Measurements from ENCODE around the gene HOXB4.

Gene HOXB4

DNA sequence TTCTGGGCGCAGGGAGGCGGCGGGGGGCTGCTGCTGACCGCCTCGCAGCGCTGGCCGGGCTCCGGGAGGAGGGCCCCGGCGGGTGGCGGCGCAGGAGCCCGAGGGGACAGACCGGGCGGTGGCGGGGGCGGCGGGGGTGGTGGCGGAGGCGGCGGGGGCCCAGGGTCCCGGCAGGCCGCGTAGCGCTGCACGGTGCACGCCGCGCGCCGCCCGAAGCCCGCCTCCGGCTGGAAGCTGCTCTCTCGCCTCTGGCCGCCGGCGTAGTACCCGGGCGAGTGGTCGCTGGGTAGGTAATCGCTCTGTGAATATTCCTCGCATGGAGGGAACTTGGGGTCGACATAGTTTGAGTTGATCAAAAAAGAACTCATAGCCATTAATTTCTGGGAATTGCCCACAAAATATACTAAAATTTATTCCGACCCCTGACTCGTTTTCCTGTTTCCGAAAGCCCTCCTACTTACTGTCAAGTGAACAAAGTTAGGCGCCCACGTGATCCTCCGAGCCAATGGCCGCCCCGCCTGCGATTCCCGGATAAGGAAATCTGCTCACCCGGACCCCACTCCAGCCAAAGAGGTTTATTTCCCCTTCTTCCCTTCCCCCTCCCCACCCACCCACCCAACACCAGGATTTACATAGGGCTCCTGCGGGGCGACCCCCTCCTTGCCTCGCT, at the start of gene HOXB4:
Gene HOXB4 (minus strand): TSS at position 405 of the 670 bp plus-strand sequence. CDS start 31 bp downstream, at position 374.
- DNase-seq (ENCODE audit: low spot score), result no peak

DNA sequence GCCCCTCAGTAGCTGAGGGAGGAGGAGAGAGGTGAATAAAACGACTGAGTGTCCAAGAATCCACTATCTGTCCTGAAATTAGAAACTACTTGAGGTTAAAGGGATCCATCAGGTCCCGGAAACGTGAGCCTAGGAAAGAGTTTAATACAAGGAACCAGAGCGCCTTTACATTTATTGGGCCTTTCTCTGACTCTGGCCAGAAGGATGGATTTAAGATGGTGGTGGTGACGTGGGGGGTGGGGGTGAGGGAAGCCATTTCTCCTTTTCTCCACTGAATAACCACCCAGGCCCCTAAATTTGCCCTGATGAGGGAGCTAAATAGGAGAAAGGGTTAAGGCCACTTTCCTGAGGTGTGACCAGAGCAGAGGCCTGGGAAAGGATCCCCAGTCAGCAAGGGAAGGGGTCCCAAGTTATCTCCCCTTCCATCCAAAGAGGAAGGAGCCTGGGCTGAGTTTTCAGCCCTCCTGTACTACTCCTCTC, 49.0 kb upstream of the HOXB4 start:
- DNase-seq (ENCODE audit: low spot score), result no peak

- DNase-seq (ENCODE audit: low spot score), result no peak
Measured at GRCh38 chr17:48626245-48627117, 48.3 kb upstream of the HOXB4 start, which contains the start of gene HOXB9. Gene HOXB9, minus strand, starts transcription at chr17:48626358. Its CDS starts 89 bp downstream, at chr17:48626269.

- DNase-seq (ENCODE audit: low spot score), result no peak
Measured at GRCh38 chr17:48625495-48626244, 47.5 kb upstream of the HOXB4 start.

DNA sequence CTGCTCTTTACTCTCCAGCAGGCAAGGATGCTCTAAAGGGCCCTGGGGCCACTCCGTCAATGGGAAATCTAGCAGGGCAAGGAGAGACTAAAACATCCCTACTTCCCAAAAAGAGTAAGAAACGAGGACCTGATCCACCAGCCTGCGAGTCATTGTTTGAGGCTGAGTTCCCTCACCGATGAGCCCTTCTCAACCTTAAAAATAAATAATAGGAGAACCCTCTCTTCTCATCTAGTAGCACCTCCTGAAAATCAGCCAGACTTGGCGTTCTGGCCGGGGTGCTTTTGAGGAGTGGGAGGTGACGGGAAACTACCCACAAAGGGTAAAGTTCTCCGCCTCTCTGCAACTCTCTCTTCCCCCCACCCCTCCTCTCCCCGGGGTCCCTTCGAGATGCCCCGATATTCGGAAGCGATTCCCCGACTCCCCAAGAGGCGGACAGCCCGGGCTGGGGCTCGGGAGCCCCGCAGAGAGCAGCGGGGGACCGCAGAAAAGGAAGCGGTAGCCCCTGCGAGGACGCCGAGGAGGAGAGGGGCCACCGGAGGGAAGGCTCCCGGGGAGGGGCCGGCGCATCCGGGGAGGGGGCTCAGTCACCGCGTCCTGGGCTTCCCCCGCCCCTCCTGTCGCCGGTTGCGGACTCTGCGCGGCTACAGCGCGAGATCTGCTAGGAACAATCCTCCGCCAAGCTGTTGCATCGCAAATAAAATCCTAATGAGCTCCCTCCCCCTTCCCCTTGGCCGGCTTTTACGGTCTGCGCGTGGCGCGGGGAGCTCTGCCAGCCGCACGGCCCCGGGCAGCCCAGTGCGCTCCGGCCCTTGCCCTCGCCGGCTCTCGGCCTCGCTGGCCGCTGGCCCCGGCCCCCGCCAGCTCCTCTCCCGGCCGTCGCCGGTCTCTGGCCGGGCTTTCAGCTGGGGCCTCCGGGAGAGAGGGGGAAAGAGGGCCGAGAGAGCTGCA, 46.7 kb upstream of the HOXB4 start:
- no peak for DNase-seq (ENCODE audit: low spot score)

DNA sequence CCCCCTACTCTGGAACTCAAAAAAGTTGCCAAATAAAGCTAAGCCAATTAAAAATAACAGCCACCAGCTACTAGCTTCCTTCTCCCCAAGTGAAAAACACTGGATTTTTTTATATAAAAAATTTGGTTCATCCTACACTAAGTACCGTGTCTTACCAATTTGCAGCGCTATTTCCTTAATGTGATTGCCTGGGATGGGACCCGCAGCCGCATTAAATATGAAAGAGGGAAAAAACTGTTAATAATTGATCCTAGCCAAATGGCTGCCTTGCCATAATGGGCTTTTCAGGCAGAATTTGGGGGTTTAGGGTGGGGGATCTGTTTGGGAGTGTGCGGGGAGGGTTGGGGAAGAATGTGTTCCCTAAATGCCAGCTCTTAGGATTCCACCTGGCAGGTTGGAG, 46.0 kb upstream of the HOXB4 start:
- no peak for DNase-seq (ENCODE audit: low spot score)

DNA sequence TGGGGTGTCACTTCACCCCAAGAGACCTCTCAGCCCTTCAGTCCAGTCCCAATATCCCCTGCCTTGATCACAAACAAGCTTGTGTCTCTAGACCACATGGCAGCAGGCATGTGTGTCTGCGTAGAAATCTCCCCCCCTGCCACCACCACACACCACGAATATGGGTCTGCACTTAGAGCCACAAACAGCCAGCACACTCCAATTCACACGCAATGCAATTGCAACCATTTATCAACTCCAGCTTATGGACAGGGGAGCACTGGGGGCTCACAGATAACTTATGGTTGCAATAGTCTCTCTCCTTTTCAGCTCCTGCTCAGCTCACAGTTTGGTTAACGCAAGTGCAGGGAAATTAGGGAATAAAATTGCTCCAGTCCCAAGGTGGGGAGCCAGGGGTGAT, 45.4 kb upstream of the HOXB4 start:
- DNase-seq (ENCODE audit: low spot score), result no peak

GRCh38 chr17:48622857-48623256, 44.7 kb upstream of the HOXB4 start:
- no peak for DNase-seq (ENCODE audit: low spot score)

GRCh38 chr17:48621410-48622392, 43.6 kb upstream of the HOXB4 start:
- no peak for DNase-seq (ENCODE audit: low spot score)

GRCh38 chr17:48620461-48621139, 42.5 kb upstream of the HOXB4 start:
- no peak for DNase-seq (ENCODE audit: low spot score)

- DNase-seq (ENCODE audit: low spot score), result no peak
Measured at GRCh38 chr17:48619826-48620449, 41.8 kb upstream of the HOXB4 start.

DNA sequence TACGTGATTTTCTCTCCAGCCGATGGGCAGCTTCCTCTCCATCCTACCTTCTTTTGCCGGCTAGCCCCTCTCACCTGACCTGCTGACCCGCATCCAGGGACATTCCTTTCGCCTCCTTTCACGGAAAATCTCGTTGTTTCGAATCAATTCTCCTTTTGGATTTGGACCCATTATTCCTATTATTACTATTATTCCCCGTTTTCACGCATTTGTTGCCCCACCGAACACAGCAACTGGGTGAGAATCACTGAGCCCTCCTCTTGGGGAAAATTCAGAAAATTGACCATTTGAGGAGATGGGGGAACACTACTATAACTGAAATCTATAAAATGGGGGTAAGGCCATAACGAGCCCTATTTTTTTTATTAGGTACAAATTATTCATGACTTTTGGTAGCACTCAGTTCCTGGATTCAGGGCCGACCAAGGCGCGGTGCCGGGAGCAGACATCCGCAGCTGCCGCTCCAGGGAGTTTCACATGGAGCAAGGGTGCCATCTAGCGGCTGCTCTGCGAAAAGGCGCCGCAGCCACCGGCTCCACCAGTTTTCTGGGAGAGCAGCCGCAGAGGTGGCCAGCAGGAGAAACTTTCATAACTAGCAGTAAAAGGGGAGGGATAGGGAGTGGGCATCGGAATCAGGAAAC, 40.2 kb upstream of the HOXB4 start:
- peak; percentile 86 for DNase-seq (ENCODE audit: low spot score)

DNA sequence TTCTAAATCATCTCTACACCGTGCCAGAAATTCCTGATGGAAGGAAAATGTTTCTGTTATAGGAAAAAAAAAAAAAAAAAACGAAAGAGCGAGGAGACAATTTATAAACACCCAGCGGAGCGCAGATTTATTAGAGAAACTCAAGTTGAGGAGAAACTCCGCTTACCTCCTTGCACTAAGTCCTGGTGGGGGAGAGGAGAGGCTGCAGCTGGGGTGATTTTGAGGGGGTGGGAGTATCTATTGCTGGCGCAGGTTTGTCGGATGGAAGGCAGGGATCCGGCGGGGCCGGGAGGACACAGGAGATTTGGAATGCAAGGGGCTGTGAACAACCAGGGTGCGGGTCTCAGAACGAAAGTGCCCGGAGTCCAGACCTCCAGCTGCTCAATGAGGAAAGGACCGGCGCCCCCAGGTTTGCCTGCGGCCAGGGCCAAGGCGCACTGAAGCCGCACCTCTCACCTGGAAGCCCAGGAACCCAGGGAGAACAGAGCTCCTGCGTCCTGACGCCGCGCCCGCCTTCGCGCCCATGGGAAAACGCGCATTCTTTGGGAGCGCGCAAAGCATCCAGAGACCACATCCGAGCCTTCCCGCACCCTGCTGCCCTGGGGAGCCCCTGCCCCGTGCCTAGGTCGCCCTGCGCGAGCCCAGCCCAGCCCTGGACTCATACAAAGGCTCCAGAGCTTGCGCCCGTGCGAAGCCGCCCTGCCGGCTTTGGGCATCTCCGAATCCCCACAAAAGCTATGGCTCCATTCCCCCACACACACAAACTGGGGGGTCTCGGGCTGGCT, 39.5 kb upstream of the HOXB4 start:
- DNase-seq (ENCODE audit: low spot score), result no peak

GRCh38 chr17:48616717-48617470, 38.7 kb upstream of the HOXB4 start:
- DNase-seq (ENCODE audit: low spot score), result no peak

GRCh38 chr17:48615963-48616716, 38.0 kb upstream of the HOXB4 start:
- no peak for DNase-seq (ENCODE audit: low spot score)

Measured in Ammon's horn (tissue), 1 donor.